GM18861 (cell line): ENCODE measurements around the gene OR4P4.

Experiments used
- ATAC-seq: cut with Tn5 transposase; IDR thresholded peaks from one replicate; pipeline ENCODE4 v1.9.1; 2021; ENCODE audit not compliant: unreplicated experiment

OR4P4 gene

DNA sequence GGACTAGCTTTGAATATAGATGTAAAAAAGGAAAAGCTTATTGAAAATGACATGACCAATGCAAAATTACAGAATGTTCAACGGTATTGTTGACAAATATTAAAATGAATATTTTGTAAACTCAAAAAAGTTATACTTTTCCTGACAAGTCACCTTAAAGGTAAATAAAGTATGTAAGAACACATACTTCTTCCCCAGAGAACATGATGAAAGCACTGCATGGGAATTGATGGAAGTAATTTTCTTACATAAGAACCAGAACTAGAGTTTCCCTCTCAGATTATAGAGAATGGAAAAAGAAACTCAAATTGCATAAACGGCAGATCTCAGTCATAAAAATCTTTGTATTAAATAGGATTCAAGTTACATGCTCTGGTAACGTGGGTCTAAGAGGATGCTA lies at the start of gene OR4P4:
TSS of gene OR4P4 (plus strand) at position 301 of the 400 bp plus-strand sequence.
- no peak for ATAC-seq

DNA sequence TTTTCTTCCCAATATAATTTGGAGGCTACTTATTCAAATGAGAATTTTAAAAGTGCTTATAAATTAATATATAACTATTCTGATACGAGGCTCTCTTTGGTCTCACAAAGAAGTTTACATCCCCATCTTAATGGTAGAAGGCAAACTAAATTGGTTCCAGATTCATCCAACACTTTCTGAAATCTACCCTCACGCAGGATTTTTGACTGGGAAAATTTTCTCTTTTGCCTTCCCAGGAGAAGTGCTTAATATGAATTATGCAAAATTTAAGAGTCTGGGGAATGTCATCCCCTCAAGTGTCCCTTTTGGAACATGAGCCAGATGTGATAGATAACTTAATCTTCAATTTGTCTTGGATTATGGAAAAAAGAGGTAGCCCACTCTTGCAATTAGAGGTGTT lies 27.4 kb upstream of the OR4P4 start, which contains the start of gene OR4C11:
TSS of gene OR4C11 (minus strand) at position 101 of the 400 bp plus-strand sequence. CDS start 3,272 bp downstream, outside the sequence.
- no peak for ATAC-seq

DNA sequence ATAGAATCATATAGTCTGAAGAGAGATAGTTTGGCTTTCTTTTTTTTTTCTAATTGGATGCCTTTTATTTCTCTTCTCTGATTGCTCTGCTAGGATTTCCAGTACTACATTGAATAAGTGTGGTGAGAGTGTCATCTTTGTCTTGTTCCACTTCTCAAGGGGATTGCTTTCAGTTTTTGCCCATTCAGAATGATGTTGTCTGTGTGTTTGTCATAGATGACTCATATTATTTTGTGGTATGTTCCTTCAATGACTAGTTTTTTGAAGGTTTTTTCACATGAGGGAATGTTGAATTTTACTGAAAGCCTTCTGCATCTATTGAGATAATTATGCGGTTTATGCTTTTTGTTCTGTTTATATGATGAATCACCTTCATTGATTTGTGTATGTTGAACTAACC lies 10.4 kb upstream of the OR4P4 start:
- ATAC-seq, result no peak

DNA sequence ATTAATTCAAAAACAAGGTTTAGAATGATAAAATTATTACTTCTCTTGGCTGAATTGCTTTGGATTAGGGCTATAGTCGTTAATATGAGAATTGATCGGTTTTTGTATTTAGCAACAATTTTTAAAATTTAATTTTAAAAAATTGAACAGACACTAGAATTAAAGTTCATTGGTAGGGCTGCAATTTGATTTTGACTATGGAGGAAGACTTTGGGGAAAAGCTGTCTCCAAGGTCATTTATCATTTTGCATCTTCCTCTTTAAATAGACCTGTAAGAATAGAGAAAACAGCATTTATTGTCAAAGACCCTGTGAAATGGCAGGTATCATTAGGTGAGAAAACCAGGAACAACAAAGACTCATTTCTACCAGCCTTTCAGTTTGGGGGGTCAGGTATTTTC lies 13.1 kb downstream of the OR4P4 start, which contains the start of gene OR4S2:
TSS of gene OR4S2 (plus strand) at position 301 of the 400 bp plus-strand sequence. CDS start 2,577 bp downstream, outside the sequence.
- no peak for ATAC-seq

DNA sequence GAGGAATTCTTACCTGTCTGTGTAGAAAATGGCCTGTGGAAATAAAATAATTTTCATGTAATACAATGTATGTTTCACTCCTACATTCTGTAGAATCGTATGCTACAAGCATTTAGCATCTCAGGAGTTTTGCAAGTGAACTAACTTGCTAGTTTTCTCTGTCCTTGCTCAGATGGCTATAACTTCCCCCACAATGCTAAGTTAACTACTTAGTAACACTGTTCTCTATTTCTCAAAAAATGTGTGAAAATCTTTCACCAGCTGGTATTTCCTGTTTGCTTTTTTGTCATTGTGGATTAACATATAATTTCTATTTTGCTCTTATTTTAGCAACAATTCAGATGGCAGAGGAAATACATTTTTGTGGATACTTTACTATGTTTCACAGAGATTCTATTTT lies 17.6 kb downstream of the OR4P4 start:
- no peak for ATAC-seq

DNA sequence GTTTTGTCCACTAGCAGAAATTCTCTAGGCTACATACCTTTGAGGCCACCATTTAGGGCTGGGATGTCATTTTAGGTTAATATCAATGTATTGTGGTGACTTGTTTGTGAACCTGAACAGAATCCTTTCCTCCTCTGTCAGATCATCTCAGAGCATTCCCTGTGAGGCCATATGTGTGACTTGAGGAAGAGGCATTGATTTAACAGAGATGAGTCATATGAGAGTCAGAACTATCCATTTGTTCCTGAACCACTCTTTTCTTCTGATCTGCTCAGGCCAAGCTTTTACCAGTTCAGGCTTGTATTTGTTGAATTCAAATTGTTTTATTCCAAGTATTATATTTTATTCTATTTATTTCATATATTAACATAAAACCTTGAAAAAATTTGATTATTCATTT lies 20.2 kb downstream of the OR4P4 start:
- no peak for ATAC-seq

DNA sequence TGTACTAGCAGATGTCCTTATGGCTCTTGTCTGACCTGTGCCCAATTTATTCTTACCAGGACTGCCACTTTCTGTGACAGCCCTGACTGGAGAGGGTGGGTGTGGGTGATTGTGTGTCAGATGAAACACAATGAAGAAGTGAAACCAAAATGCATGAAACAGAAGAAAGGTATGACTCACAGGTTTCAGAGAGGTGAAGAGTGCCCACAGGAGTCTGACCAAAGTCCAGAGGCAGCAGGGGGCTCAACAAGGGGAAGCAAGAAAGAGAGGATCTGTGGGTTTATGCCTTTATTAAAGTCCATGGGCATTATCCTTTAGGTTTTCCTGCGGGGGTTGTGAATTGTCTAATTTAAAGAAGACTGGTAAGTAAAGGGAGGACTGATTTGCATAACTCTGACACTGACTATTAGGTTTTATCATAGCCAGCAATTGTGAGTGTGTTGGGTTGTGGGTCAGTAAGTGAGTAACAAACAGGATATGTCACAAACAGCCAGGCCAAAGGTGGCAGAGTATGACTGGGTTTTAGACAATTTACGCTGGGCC lies 23.2 kb downstream of the OR4P4 start:
- peak; percentile 91 for ATAC-seq

DNA sequence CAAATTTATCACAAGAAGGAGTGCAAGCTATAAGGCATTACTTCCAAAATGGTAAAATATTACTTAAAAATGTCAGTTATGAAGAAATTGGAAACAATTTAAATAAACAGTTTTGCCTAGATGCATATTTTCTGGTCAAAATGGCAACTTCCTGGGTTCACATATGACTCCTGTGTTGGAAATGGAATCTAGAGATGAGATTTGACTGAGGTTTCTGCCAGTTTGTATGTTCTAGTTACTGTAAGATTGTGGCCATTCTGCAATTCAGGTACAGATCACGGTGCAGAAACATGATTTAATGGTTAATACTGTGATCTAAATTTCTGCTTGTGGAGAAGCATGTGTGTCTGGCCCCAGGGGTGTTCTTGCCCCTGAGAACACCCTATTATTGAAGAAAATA lies 23.7 kb downstream of the OR4P4 start:
- peak; percentile 46 for ATAC-seq

DNA sequence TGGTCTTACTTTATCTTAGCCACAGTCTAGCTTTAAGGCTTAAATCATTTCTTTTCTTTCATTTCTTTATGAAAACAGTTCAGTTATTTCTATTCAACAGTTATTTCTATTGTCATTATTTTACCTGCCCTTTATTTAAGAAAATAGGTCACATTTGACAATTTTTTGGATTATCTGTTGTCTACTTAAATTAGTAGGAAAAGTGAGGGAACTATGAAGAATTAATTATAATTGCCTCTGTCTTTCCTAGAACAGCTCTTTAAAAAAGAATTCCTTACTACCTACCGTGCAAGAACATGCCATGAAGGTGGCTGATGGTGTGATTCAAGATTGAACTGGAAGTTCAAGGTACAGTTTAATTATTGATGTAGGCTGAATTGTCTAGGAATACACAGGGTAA lies 27.0 kb downstream of the OR4P4 start, which contains the start of gene OR4C6:
TSS of gene OR4C6 (plus strand) at position 301 of the 400 bp plus-strand sequence. CDS start 2,966 bp downstream, outside the sequence.
- ATAC-seq, result no peak

DNA sequence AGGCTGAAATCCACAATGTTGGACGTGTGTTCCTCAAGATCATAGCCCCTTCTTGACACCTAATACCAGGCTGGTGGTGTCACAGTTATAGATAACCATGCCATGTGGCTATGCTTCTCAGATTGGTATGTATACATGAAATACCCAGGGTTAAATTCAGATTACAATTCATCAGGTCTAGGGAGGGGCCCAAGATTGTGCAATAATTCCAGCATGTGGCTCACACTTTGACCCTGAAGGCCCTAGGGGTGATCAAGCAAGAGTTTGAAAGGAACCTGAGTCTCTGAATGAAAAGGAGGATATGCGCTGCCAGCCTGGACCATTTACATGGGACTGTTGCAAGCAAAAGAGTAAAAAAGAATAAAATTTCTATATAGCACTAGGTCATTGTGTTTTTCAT lies 34.5 kb downstream of the OR4P4 start:
- ATAC-seq, result no peak

DNA sequence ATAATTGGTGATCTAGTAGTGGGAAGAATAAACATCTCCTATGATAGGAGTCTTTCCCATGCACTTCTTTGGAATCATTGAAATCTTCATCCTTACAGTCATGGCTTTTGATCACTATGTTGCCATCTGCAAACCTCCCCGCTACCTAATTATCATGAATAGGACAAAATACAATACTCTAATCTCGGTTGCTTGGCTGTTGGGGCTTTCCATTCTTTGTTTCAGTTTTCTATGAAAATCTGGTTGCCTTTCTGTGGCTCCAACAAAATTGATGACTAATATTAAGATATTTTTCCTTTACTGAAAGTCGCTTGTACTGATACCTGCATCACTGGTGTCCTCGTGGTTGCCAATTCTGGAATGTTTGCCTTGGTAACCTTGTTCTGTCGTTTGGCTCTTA lies 38.9 kb downstream of the OR4P4 start:
- ATAC-seq, result no peak
